Measurements from ENCODE around the gene MYORG.

Gene MYORG

GRCh38 chr9:34376596-34377403 is at the start of gene MYORG:
Gene MYORG, minus strand, starts transcription at chr9:34376898. Its CDS starts 3,955 bp downstream, at chr9:34372943.
- no peak for TF ChIP-seq PATZ1 (CRISPR knock-in tag; IDR thresholded peaks at IDR 0.05; ENCODE audit: borderline replicate concordance)
- TF ChIP-seq CSRNP3 (CRISPR knock-in tag; IDR thresholded peaks at IDR 0.05): no peak
- TF ChIP-seq PPARA (CRISPR knock-in tag; IDR thresholded peaks at IDR 0.05; ENCODE audit: borderline replicate concordance): no peak
- no peak for TF ChIP-seq ARNTL (CRISPR knock-in tag; IDR thresholded peaks at IDR 0.05; ENCODE audit: borderline replicate concordance, low read depth)
- TF ChIP-seq OSR1 (CRISPR knock-in tag; IDR thresholded peaks at IDR 0.05): no peak
- TF ChIP-seq ZFP30 (CRISPR knock-in tag; IDR thresholded peaks at IDR 0.05): no peak
- TF ChIP-seq POU6F1 (CRISPR knock-in tag; IDR thresholded peaks at IDR 0.05; ENCODE audit: borderline replicate concordance, low read depth): no peak
- TF ChIP-seq CREB5 (CRISPR knock-in tag; IDR thresholded peaks at IDR 0.05; ENCODE audit: low read depth): no peak
- TF ChIP-seq SNAI2 (CRISPR knock-in tag; IDR thresholded peaks at IDR 0.05): no peak
- no peak for TF ChIP-seq ZC3H10 (CRISPR knock-in tag; IDR thresholded peaks at IDR 0.05)
- TF ChIP-seq GLIS3 (CRISPR knock-in tag; IDR thresholded peaks at IDR 0.05): no peak
- no peak for TF ChIP-seq TOX (CRISPR knock-in tag; IDR thresholded peaks at IDR 0.05; ENCODE audit: borderline replicate concordance)
- TF ChIP-seq TSHZ2 (CRISPR knock-in tag; IDR thresholded peaks at IDR 0.05): no peak
- TF ChIP-seq ESRRG (CRISPR knock-in tag; IDR thresholded peaks at IDR 0.05): no peak
- TF ChIP-seq ISL1 (CRISPR knock-in tag; IDR thresholded peaks at IDR 0.05): no peak
- no peak for TF ChIP-seq BACH2 (CRISPR knock-in tag; IDR thresholded peaks at IDR 0.05; ENCODE audit: borderline replicate concordance)
- no peak for TF ChIP-seq CSDC2 (CRISPR knock-in tag; IDR thresholded peaks at IDR 0.05)
- no peak for TF ChIP-seq ZFP3 (CRISPR knock-in tag; IDR thresholded peaks at IDR 0.05)
- ATAC-seq: peak; percentile 88

GRCh38 chr9:34419716-34420504 is 43.2 kb upstream of the MYORG start:
- peak; percentile 40; the same call in 1 of the 3 replicates for ATAC-seq
- TF ChIP-seq ISL1 (CRISPR knock-in tag; IDR thresholded peaks at IDR 0.05) (no peak), TSHZ2 (CRISPR knock-in tag; IDR thresholded peaks at IDR 0.05) (no peak), PATZ1 (CRISPR knock-in tag; IDR thresholded peaks at IDR 0.05; ENCODE audit: borderline replicate concordance) (no peak), SNAI2 (CRISPR knock-in tag; IDR thresholded peaks at IDR 0.05) (no peak), PPARA (CRISPR knock-in tag; IDR thresholded peaks at IDR 0.05; ENCODE audit: borderline replicate concordance) (no peak), TOX (CRISPR knock-in tag; IDR thresholded peaks at IDR 0.05; ENCODE audit: borderline replicate concordance) (no peak), TCF4 (CRISPR knock-in tag; IDR thresholded peaks at IDR 0.05; ENCODE audit: borderline replicate concordance) (no peak), ZNF8 (CRISPR knock-in tag; IDR thresholded peaks at IDR 0.05) (no peak)
